ENCODE measurements around the gene SOX8. TPM values are rescaled to one million over a fixed set of nuclear protein-coding genes. Genes with fewer than 3 reads are reported as not detected.

The SOX8 gene
- polyA plus RNA-seq, 3 donors: not detected

DNA sequence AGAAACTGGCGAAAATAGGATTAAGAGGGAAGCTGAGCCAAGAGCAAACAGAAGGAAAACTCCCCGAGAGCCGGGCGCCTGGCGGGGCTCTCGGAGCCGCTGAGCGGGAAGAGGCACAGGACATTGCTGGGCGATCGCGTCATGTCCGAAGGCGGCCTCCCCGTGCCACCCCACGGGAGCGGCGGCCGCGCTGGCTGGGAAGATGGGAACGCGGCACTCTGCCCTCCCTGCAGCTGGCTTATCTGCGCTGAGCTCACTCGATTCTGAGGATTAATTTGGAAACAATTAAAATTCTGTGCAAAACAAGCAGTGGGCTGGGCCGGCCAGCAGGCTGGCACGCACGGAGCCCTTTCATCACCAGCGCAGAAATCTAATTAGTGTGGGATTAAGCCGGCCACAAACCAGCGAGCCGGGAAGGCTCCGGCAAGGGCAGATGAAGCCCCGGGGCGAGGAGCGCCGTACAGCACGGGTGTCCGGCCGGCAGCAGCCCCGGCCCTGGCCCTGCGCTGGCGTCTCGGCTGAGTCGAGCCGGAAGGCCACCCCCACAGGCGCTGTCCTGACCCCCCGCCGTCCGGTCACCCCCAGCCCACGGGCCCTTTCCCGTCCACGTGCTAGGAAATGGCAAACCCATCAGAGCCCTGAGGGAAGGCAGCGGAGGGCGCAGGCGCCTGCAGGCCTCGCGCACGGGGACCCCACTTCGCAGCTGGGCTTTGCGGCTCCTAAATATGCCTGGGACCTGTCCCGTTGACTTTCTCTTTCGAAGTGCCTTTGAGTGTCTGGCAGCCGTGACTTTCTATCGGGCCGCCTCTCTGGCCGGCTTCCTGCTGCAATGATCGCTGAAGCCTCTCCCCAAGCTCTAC, 37.9 kb downstream of the SOX8 start:
- Histone ChIP-seq H3K4me2 (replicated peaks; ENCODE audit: extremely low read depth, low read length, poor library complexity, severe bottlenecking) (no peak overlapping the region), H3K4me3 (replicated peaks in 1 of 3; ENCODE audit: low read depth in 2 of 3, low read length in 3 of 3) (no peak overlapping the region), H3K27me3 (ENCODE audit: control insufficient read depth in 2 of 2, insufficient read depth in 2 of 2, low read length in 2 of 2) (no peaks in the 10 kb centered on the region), H4K20me1 (ENCODE audit: insufficient read depth, low read length) (no peaks in the 10 kb centered on the region), H3K4me1 (ENCODE audit: control insufficient read depth in 1 of 2, insufficient read depth in 2 of 2, low read length in 2 of 2) (no peaks in the 10 kb centered on the region), H2AFZ (ENCODE audit: insufficient read depth, low read depth, low read length, poor library complexity, severe bottlenecking) (no peak overlapping the region), H3K79me2 (ENCODE audit: insufficient read depth, low read length) (no peaks in the 10 kb centered on the region), H3K36me3 (replicated peaks in 1 of 2; ENCODE audit: control insufficient read depth in 1 of 2, insufficient read depth in 2 of 2, low read length in 2 of 2) (no peaks in the 10 kb centered on the region), H3K9me3 (replicated peaks in 1 of 2; ENCODE audit: control insufficient read depth in 1 of 2, insufficient read depth in 1 of 2, low read length in 2 of 2) (no peaks in the 10 kb centered on the region), H3K27ac (ENCODE audit: low read depth in 1 of 2, low read length in 2 of 2) (no peak overlapping the region), H3K9ac (ENCODE audit: insufficient read depth, low read length, poor library complexity, severe bottlenecking) (no peak overlapping the region)
- TF ChIP-seq, protein P1, sequence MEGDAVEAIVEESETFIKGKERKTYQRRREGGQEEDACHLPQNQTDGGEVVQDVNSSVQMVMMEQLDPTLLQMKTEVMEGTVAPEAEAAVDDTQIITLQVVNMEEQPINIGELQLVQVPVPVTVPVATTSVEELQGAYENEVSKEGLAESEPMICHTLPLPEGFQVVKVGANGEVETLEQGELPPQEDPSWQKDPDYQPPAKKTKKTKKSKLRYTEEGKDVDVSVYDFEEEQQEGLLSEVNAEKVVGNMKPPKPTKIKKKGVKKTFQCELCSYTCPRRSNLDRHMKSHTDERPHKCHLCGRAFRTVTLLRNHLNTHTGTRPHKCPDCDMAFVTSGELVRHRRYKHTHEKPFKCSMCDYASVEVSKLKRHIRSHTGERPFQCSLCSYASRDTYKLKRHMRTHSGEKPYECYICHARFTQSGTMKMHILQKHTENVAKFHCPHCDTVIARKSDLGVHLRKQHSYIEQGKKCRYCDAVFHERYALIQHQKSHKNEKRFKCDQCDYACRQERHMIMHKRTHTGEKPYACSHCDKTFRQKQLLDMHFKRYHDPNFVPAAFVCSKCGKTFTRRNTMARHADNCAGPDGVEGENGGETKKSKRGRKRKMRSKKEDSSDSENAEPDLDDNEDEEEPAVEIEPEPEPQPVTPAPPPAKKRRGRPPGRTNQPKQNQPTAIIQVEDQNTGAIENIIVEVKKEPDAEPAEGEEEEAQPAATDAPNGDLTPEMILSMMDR (IDR thresholded peaks at IDR 0.05): no peak
- WGBS (ENCODE audit: insufficient coverage): 89% methylated on average over 62 of the region's 66 CpGs
- Mint-ChIP-seq H3K36me3 (no peaks in the 10 kb centered on the region), H3K4me3 (no peak overlapping the region), H3K27me3 (ENCODE audit: low read depth in 3 of 3) (peaks cover 2 to 5% (median 4%) of the 10 kb centered on the region in 3 donors), H3K9me3 (no peaks in the 10 kb centered on the region), H3K4me1 (no peaks in the 10 kb centered on the region), H3K27ac (no peak overlapping the region)
- no peak for DNase-seq
- intact Hi-C loops (cut with micrococcal nuclease): no loop called here

DNA sequence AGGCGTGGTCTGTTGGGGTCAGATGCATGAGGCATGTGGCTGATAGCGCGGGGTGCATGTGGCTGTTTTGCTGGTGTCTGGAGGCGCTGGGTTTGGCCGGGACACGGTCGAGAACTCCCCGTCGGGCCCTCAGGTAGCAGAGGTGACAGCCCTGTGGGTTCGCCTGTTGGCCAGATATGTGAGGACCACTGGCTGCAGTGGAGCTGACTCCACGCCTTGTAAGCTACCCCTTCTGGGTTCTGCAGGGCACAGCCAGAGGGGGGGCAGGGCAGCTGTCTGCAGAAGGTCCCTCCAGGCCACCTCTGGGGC, 38.5 kb downstream of the SOX8 start:
- Histone ChIP-seq H3K79me2 (ENCODE audit: insufficient read depth, low read length) (no peaks in the 10 kb centered on the region), H3K27ac (ENCODE audit: low read depth in 1 of 2, low read length in 2 of 2) (no peak overlapping the region), H4K20me1 (ENCODE audit: insufficient read depth, low read length) (no peaks in the 10 kb centered on the region), H3K4me2 (replicated peaks; ENCODE audit: extremely low read depth, low read length, poor library complexity, severe bottlenecking) (no peak overlapping the region), H3K9me3 (replicated peaks in 1 of 2; ENCODE audit: control insufficient read depth in 1 of 2, insufficient read depth in 1 of 2, low read length in 2 of 2) (no peaks in the 10 kb centered on the region), H2AFZ (ENCODE audit: insufficient read depth, low read depth, low read length, poor library complexity, severe bottlenecking) (no peak overlapping the region), H3K4me3 (replicated peaks in 1 of 3; ENCODE audit: low read depth in 2 of 3, low read length in 3 of 3) (no peak overlapping the region), H3K9ac (ENCODE audit: insufficient read depth, low read length, poor library complexity, severe bottlenecking) (no peak overlapping the region), H3K36me3 (replicated peaks in 1 of 2; ENCODE audit: control insufficient read depth in 1 of 2, insufficient read depth in 2 of 2, low read length in 2 of 2) (no peaks in the 10 kb centered on the region), H3K27me3 (ENCODE audit: control insufficient read depth in 2 of 2, insufficient read depth in 2 of 2, low read length in 2 of 2) (no peaks in the 10 kb centered on the region), H3K4me1 (ENCODE audit: control insufficient read depth in 1 of 2, insufficient read depth in 2 of 2, low read length in 2 of 2) (no peaks in the 10 kb centered on the region)
- intact Hi-C loops (cut with micrococcal nuclease): no loop called here
- no peak overlapping the region for H3K4me3 Mint-ChIP-seq
- H3K27me3 Mint-ChIP-seq (ENCODE audit: low read depth in 3 of 3): peaks cover 2 to 5% (median 4%) of the 10 kb centered on the region in 3 donors
- no peak for DNase-seq
- TF ChIP-seq, protein P1 (IDR thresholded peaks at IDR 0.05): no peak
- no peak overlapping the region for H3K27ac Mint-ChIP-seq
- H3K36me3 Mint-ChIP-seq: no peaks in the 10 kb centered on the region
- WGBS (ENCODE audit: insufficient coverage): 93% methylated on average over 11 of the region's 11 CpGs
- no peaks in the 10 kb centered on the region for H3K9me3 Mint-ChIP-seq
- no peaks in the 10 kb centered on the region for H3K4me1 Mint-ChIP-seq
